Jurkat, Clone E6-1 (cell line): ENCODE results near the gene ZNF283.
"Not testable (repeated sequence)": the region's sequence is repeated elsewhere in the genome, so short reads cannot be mapped to it uniquely, and the experiment has no call there.

Experiments
- DNase-seq: peaks from one replicate; pipeline ENCODE4 v3.0.0-alpha.2; 2011; ENCODE audit warnings: low read depth, low spot score
- H3K4me3 ChIP-seq: 2 replicates; pipeline ENCODE4 v1.5.1; 2011; ENCODE audit warnings: mild to moderate bottlenecking, low read length, control low read depth, moderate library complexity

ZNF283 gene

GRCh38 chr19:43839139-43839538 is 12.0 kb downstream of the ZNF283 start:
- no peak overlapping the region for H3K4me3 ChIP-seq
- DNase-seq, result no peak

GRCh38 chr19:43842007-43842406 is 14.9 kb downstream of the ZNF283 start:
- no peak for DNase-seq
- H3K4me3 ChIP-seq, result no peak overlapping the region

GRCh38 chr19:43847246-43847645 is 20.1 kb downstream of the ZNF283 start:
- no peak for DNase-seq
- H3K4me3 ChIP-seq, result no peak overlapping the region

GRCh38 chr19:43847884-43848283 is 20.8 kb downstream of the ZNF283 start:
- DNase-seq, result no peak
- H3K4me3 ChIP-seq, result no peak overlapping the region

- no peak for DNase-seq
- H3K4me3 ChIP-seq, result no peak overlapping the region
These were observed 21.7 kb downstream of the ZNF283 start for GRCh38 chr19:43848821-43849220.

- no peak overlapping the region for H3K4me3 ChIP-seq
- DNase-seq, result no peak
These were observed 31.1 kb downstream of the ZNF283 start for GRCh38 chr19:43858174-43858573.

GRCh38 chr19:43866923-43867322 is 39.8 kb downstream of the ZNF283 start:
- DNase-seq, H3K4me3 ChIP-seq: not testable (repeated sequence)

- no peak overlapping the region for H3K4me3 ChIP-seq
- DNase-seq, result no peak
These were observed 45.6 kb downstream of the ZNF283 start for GRCh38 chr19:43872547-43873336.

GRCh38 chr19:43880483-43880882 is 53.4 kb downstream of the ZNF283 start:
- no peak overlapping the region for H3K4me3 ChIP-seq
- DNase-seq, result no peak

GRCh38 chr19:43883864-43884263 is 56.7 kb downstream of the ZNF283 start, which contains the start of gene ZNF404:
Gene ZNF404, minus strand, starts transcription at chr19:43883964.
- H3K4me3 ChIP-seq, result no peak within 1 kb of the TSS
- DNase-seq, result no peak

GRCh38 chr19:43895727-43896308 is 68.7 kb downstream of the ZNF283 start:
- DNase-seq, result no peak
- H3K4me3 ChIP-seq, result no peak overlapping the region
